ENCODE results near the gene ABCG1. TPM values are rescaled to one million over a fixed set of nuclear protein-coding genes. Genes with fewer than 3 reads are reported as not detected.

Gene ABCG1
- total RNA-seq, 2 experiments from 2014 or later, result 9.8 to 11.1 TPM

- no peaks in the 10 kb centered on the region for H3K36me3 Mint-ChIP-seq
- no peaks in the 10 kb centered on the region for H3K27me3 Mint-ChIP-seq
- H3K4me3 Mint-ChIP-seq, result no peak overlapping the region
- peaks cover 9% of the 10 kb centered on the region for H3K4me1 Mint-ChIP-seq
- H3K9me3 Mint-ChIP-seq, result no peaks in the 10 kb centered on the region
- no peak overlapping the region for H3K27ac Mint-ChIP-seq
- DNase-seq, result no peak
Observed at GRCh38 chr21:42308161-42308913, 89.4 kb downstream of the ABCG1 start.

- H3K4me1 Mint-ChIP-seq, result peaks cover 9% of the 10 kb centered on the region
- DNase-seq, result no peak
- H3K9me3 Mint-ChIP-seq, result no peaks in the 10 kb centered on the region
- H3K27ac Mint-ChIP-seq, result no peak overlapping the region
- H3K27me3 Mint-ChIP-seq, result no peaks in the 10 kb centered on the region
- no peaks in the 10 kb centered on the region for H3K36me3 Mint-ChIP-seq
- H3K4me3 Mint-ChIP-seq, result no peak overlapping the region
Observed at GRCh38 chr21:42308914-42309752, 90.2 kb downstream of the ABCG1 start.

- Mint-ChIP-seq H3K4me3 (no peak overlapping the region), H3K36me3 (no peaks in the 10 kb centered on the region), H3K27me3 (no peaks in the 10 kb centered on the region), H3K27ac (no peak overlapping the region), H3K9me3 (no peaks in the 10 kb centered on the region), H3K4me1 (peaks cover 9% of the 10 kb centered on the region)
- DNase-seq, result peak; percentile 70
Observed at GRCh38 chr21:42309753-42310213, 90.8 kb downstream of the ABCG1 start.

GRCh38 chr21:42310411-42311001, 91.6 kb downstream of the ABCG1 start:
- no peaks in the 10 kb centered on the region for H3K36me3 Mint-ChIP-seq
- no peak for DNase-seq
- H3K9me3 Mint-ChIP-seq, result no peaks in the 10 kb centered on the region
- no peak overlapping the region for H3K4me3 Mint-ChIP-seq
- H3K27ac Mint-ChIP-seq, result no peak overlapping the region
- peaks cover 9% of the 10 kb centered on the region for H3K4me1 Mint-ChIP-seq
- no peaks in the 10 kb centered on the region for H3K27me3 Mint-ChIP-seq

GRCh38 chr21:42311160-42311559, 92.2 kb downstream of the ABCG1 start:
- peaks cover 9% of the 10 kb centered on the region for H3K4me1 Mint-ChIP-seq
- H3K36me3 Mint-ChIP-seq, result no peaks in the 10 kb centered on the region
- no peaks in the 10 kb centered on the region for H3K27me3 Mint-ChIP-seq
- no peak overlapping the region for H3K4me3 Mint-ChIP-seq
- H3K27ac Mint-ChIP-seq, result no peak overlapping the region
- no peak for DNase-seq
- no peaks in the 10 kb centered on the region for H3K9me3 Mint-ChIP-seq

- no peak overlapping the region for H3K4me3 Mint-ChIP-seq
- no peaks in the 10 kb centered on the region for H3K36me3 Mint-ChIP-seq
- no peaks in the 10 kb centered on the region for H3K27me3 Mint-ChIP-seq
- H3K27ac Mint-ChIP-seq, result no peak overlapping the region
- H3K4me1 Mint-ChIP-seq, result peaks cover 3% of the 10 kb centered on the region
- no peaks in the 10 kb centered on the region for H3K9me3 Mint-ChIP-seq
- DNase-seq, result no peak
Observed at GRCh38 chr21:42311816-42312625, 93.1 kb downstream of the ABCG1 start.

GRCh38 chr21:42312626-42313104, 93.7 kb downstream of the ABCG1 start:
- Mint-ChIP-seq H3K27ac (no peak overlapping the region), H3K4me1 (peaks cover 3% of the 10 kb centered on the region), H3K9me3 (no peaks in the 10 kb centered on the region), H3K36me3 (no peaks in the 10 kb centered on the region), H3K27me3 (no peaks in the 10 kb centered on the region), H3K4me3 (no peak overlapping the region)
- DNase-seq, result no peak

GRCh38 chr21:42313501-42313969, 94.6 kb downstream of the ABCG1 start:
- Mint-ChIP-seq H3K4me1 (peaks cover 3% of the 10 kb centered on the region), H3K4me3 (no peak overlapping the region), H3K9me3 (no peaks in the 10 kb centered on the region), H3K36me3 (no peaks in the 10 kb centered on the region), H3K27ac (no peak overlapping the region), H3K27me3 (no peaks in the 10 kb centered on the region)
- no peak for DNase-seq

- no peaks in the 10 kb centered on the region for H3K36me3 Mint-ChIP-seq
- peaks cover 5% of the 10 kb centered on the region for H3K4me1 Mint-ChIP-seq
- H3K27ac Mint-ChIP-seq, result no peak overlapping the region
- no peaks in the 10 kb centered on the region for H3K27me3 Mint-ChIP-seq
- no peak overlapping the region for H3K4me3 Mint-ChIP-seq
- H3K9me3 Mint-ChIP-seq, result no peaks in the 10 kb centered on the region
- DNase-seq, result no peak
Observed at GRCh38 chr21:42314616-42315295, 95.8 kb downstream of the ABCG1 start.

GRCh38 chr21:42315296-42315891, 96.5 kb downstream of the ABCG1 start, which contains the start of gene TFF3:
TSS of gene TFF3 (minus strand) at chr21:42315409. CDS start at chr21:42315374, 35 bp downstream.
- peaks cover 5% of the 10 kb centered on the region for H3K4me1 Mint-ChIP-seq
- H3K4me3 Mint-ChIP-seq, result no peak within 1 kb of the TSS
- H3K9me3 Mint-ChIP-seq, result no peaks in the 10 kb centered on the region

GRCh38 chr21:42316891-42317290, 98.0 kb downstream of the ABCG1 start:
- H3K36me3 Mint-ChIP-seq, result no peaks in the 10 kb centered on the region
- H3K4me3 Mint-ChIP-seq, result no peak overlapping the region
- no peak overlapping the region for H3K27ac Mint-ChIP-seq

More at GRCh38 chr21:42315296-42315891, 96.5 kb downstream of the ABCG1 start, which contains the start of gene TFF3:
- Mint-ChIP-seq H3K36me3 (no peaks in the 10 kb centered on the region), H3K27ac (no peak within 1 kb of the TSS), H3K27me3 (no peaks in the 10 kb centered on the region)
- no peak for DNase-seq

GRCh38 chr21:42317341-42317741, 98.4 kb downstream of the ABCG1 start:
- Mint-ChIP-seq H3K9me3 (no peaks in the 10 kb centered on the region), H3K4me1 (peaks cover 5% of the 10 kb centered on the region), H3K4me3 (no peak overlapping the region), H3K36me3 (no peaks in the 10 kb centered on the region), H3K27me3 (no peaks in the 10 kb centered on the region), H3K27ac (no peak overlapping the region)
- no peak for DNase-seq

More at GRCh38 chr21:42316891-42317290, 98.0 kb downstream of the ABCG1 start:
- no peaks in the 10 kb centered on the region for H3K27me3 Mint-ChIP-seq
- DNase-seq, result no peak
- no peaks in the 10 kb centered on the region for H3K9me3 Mint-ChIP-seq
- H3K4me1 Mint-ChIP-seq, result peaks cover 5% of the 10 kb centered on the region

GRCh38 chr21:42317826-42318746, 99.1 kb downstream of the ABCG1 start:
- Mint-ChIP-seq H3K9me3 (no peaks in the 10 kb centered on the region), H3K4me3 (no peak overlapping the region), H3K27me3 (no peaks in the 10 kb centered on the region), H3K4me1 (peaks cover 5% of the 10 kb centered on the region), H3K27ac (no peak overlapping the region), H3K36me3 (no peaks in the 10 kb centered on the region)
- no peak for DNase-seq
